ENCODE measurements around the gene SELENOW. TPM values are rescaled to one million over a fixed set of nuclear protein-coding genes. Genes with fewer than 3 reads are reported as not detected.

The SELENOW gene
- polyA plus RNA-seq, 1 of the 3 experiments (the other 2 are of a cell fraction): 335 TPM

- Histone ChIP-seq H4K20me1 (ENCODE audit: insufficient read depth) (no peaks in the 10 kb centered on the region), H3K4me1 (ENCODE audit: control insufficient read depth in 1 of 2, insufficient read depth in 2 of 2, low read depth in 1 of 2, low read length in 1 of 2) (no peaks in the 10 kb centered on the region), H3K79me2 (ENCODE audit: insufficient read depth) (no peaks in the 10 kb centered on the region), H3K9me3 (no peaks in the 10 kb centered on the region), H3K27me3 (ENCODE audit: insufficient read depth) (no peaks in the 10 kb centered on the region), H3K4me2 (no peak overlapping the region), H3K9ac (no peak overlapping the region), H3K27ac (ENCODE audit: low read depth in 2 of 2, low read length in 1 of 2) (no peak overlapping the region), H3K4me3 (ENCODE audit: low read depth in 2 of 2, low read length in 1 of 2) (no peak overlapping the region), H3F3A (replicated peaks; ENCODE audit: insufficient read depth) (no peaks in the 10 kb centered on the region), H3K36me3 (replicated peaks in 1 of 2; ENCODE audit: control insufficient read depth in 1 of 2, insufficient read depth in 2 of 2, low read length in 1 of 2) (no peaks in the 10 kb centered on the region), H3K9me2 (no peaks in the 10 kb centered on the region), H2AFZ (ENCODE audit: low read depth) (no peak overlapping the region)
- CTCF ChIA-PET: interaction anchor here (0.7 to 1.4 kb wide), 4 partner anchors 8 to 595 kb away, joined by 3 to 4 read pairs (median 4); no protein-coding TSS in a partner anchor
- 25% methylated on average over 14 of the region's 14 CpGs for WGBS (ENCODE audit: low lambda C conversion rate)
- POLR2A ChIA-PET: interaction anchor here (0.6 kb wide), 1 partner anchor 131 kb away, joined by 3 read pairs; no protein-coding TSS in a partner anchor
- TF ChIP-seq FOXM1 (IDR thresholded peaks at IDR 0.05; ENCODE audit: low read depth) (no peak), NFIC (IDR thresholded peaks at IDR 0.05; ENCODE audit: borderline replicate concordance) (no peak), FOXJ3 (CRISPR knock-in tag; IDR thresholded peaks at IDR 0.05) (no peak), ZBTB33 (IDR thresholded peaks at IDR 0.05; ENCODE audit: borderline replicate concordance, low read depth) (no peak)
- no peak for DNase-seq
These were observed 19.7 kb downstream of the SELENOW start for GRCh38 chr19:47797996-47798903.

- Histone ChIP-seq H2AFZ (ENCODE audit: low read depth) (no peak overlapping the region), H4K20me1 (ENCODE audit: insufficient read depth) (no peaks in the 10 kb centered on the region), H3K9me2 (no peaks in the 10 kb centered on the region), H3K9ac (no peak overlapping the region), H3K79me2 (ENCODE audit: insufficient read depth) (no peaks in the 10 kb centered on the region), H3F3A (replicated peaks; ENCODE audit: insufficient read depth) (no peaks in the 10 kb centered on the region), H3K36me3 (replicated peaks in 1 of 2; ENCODE audit: control insufficient read depth in 1 of 2, insufficient read depth in 2 of 2, low read length in 1 of 2) (no peaks in the 10 kb centered on the region), H3K4me3 (ENCODE audit: low read depth in 2 of 2, low read length in 1 of 2) (no peak overlapping the region), H3K27me3 (ENCODE audit: insufficient read depth) (no peaks in the 10 kb centered on the region), H3K4me1 (ENCODE audit: control insufficient read depth in 1 of 2, insufficient read depth in 2 of 2, low read depth in 1 of 2, low read length in 1 of 2) (no peaks in the 10 kb centered on the region), H3K27ac (ENCODE audit: low read depth in 2 of 2, low read length in 1 of 2) (no peak overlapping the region), H3K9me3 (no peaks in the 10 kb centered on the region), H3K4me2 (no peak overlapping the region)
- POLR2A ChIA-PET: no interaction called here
- no peak for TF ChIP-seq YY1 (IDR thresholded peaks at IDR 0.05; ENCODE audit: low read depth)
- TF ChIP-seq FOXM1 (IDR thresholded peaks at IDR 0.05; ENCODE audit: low read depth): no peak
- no peak for TF ChIP-seq SMC3 (IDR thresholded peaks at IDR 0.05; ENCODE audit: low read depth, low read length)
- no peak for TF ChIP-seq RXRA (IDR thresholded peaks at IDR 0.05; ENCODE audit: borderline replicate concordance, low read depth)
- TF ChIP-seq USF2 (IDR thresholded peaks at IDR 0.05; ENCODE audit: borderline replicate concordance, low read depth, low read length): no peak
- 53% methylated on average over 4 of the region's 4 CpGs for WGBS (ENCODE audit: low lambda C conversion rate)
- CTCF ChIA-PET: interaction anchor here (0.7 to 1.3 kb wide), 2 partner anchors 9 to 70 kb away, joined by 3 to 4 read pairs; no protein-coding TSS in a partner anchor
- DNase-seq: no peak
These were observed 20.4 kb downstream of the SELENOW start for GRCh38 chr19:47798904-47799266.
